ENCODE results near the gene GRK5.

DNA sequence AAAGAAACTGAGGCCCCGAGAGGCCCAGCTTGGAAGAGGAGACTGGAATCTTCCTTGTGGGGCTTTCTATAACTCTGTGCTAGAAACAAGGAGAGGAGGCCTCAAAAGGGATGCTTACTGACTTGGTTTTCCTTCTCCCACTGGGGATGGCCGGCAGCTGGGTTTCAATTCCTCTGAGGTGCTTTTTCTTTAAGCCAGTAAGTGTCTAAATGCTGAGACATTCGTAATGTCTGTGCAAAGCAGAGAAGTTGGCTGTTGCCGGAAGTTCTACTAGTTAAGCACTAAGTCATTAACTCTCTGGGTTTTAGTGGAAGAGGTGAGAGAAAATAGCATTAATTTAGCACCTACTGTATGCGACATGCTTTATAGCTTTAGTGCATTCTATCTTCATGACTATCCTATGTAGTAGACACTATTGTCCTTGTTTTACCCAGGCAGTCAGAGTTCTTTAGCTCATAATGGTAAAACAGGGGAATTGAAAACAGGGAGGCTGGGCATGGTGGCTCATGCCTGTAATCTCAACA lies 199.9 kb downstream of the GRK5 start:
- TF ChIP-seq POLR2A (IDR thresholded peaks at IDR 0.05; ENCODE audit: low read length) (no peak), GATA1 (IDR thresholded peaks at IDR 0.05; ENCODE audit: low read depth, low read length) (no peak)

All from erythroblast (primary cell).